ENCODE measurements around the gene MAN1C1. TPM values are rescaled to one million over a fixed set of nuclear protein-coding genes. Genes with fewer than 3 reads are reported as not detected.

MAN1C1 gene
- total and polyA plus RNA-seq, 2 donors (not counting 3 experiments of a cell fraction or from before 2014, with no cell fraction given) = 1.5 to 4.0 TPM

GRCh38 chr1:25620701-25621350 is 4.2 kb downstream of the MAN1C1 start:
- H3K4me1 ChIP-seq (ENCODE audit: control insufficient read depth, extremely low read depth, insufficient read depth, low read length) = peaks cover 7% of the 10 kb centered on the region
- H3K9me1 ChIP-seq (replicated peaks; ENCODE audit: control insufficient read depth, extremely low read depth, insufficient read depth, low read length) = no peaks in the 10 kb centered on the region
- FAIRE-seq (no peak), DNase-seq (ENCODE audit: low read depth, low spot score) (no peak)
- H3K4me2 ChIP-seq (ENCODE audit: insufficient read depth, low read length) = no peak overlapping the region
- no TSS peak for BruUV-seq (replicated peaks)
- H3K4me3 ChIP-seq (replicated peaks in 1 of 3; ENCODE audit: insufficient read depth in 1 of 3, low read depth in 1 of 3, low read length in 3 of 3) = no peak overlapping the region
- H2AFZ ChIP-seq (ENCODE audit: low read depth, low read length) = no peak overlapping the region
- H4K20me1 ChIP-seq (replicated peaks; ENCODE audit: control insufficient read depth, extremely low read depth, insufficient read depth, low read length) = no peaks in the 10 kb centered on the region
- no peak overlapping the region for H3K9ac ChIP-seq (replicated peaks; ENCODE audit: extremely low read depth, insufficient read depth, low read length)
- no peak overlapping the region for H3K27ac ChIP-seq (ENCODE audit: insufficient read depth, low read depth, low read length)
- CTCF ChIA-PET = interaction anchor here (3.2 kb wide), 1 partner anchor 12 kb away, joined by 21 read pairs; no protein-coding TSS in a partner anchor
- no peaks in the 10 kb centered on the region for H3K9me3 ChIP-seq (replicated peaks; ENCODE audit: control insufficient read depth, insufficient read depth, low read length)
- H3K36me3 ChIP-seq (ENCODE audit: control insufficient read depth in 2 of 2, extremely low read depth in 1 of 2, insufficient read depth in 2 of 2, low read length in 2 of 2) = no peaks in the 10 kb centered on the region
- intact Hi-C loops (cut with micrococcal nuclease) (no loop called here), dilution Hi-C loops (cut with MboI; ENCODE audit: extremely low pct_ligation_motif_present, low sequenced_read_pairs) (no loop called here)
- TF ChIP-seq MYC (IDR thresholded peaks at IDR 0.05; ENCODE audit: low read depth, low read length) = no peak
- TF ChIP-seq EZH2 (IDR thresholded peaks at IDR 0.05; ENCODE audit: borderline replicate concordance, low read depth, low read length, severe bottlenecking) = peak; percentile 5
- no peak for TF ChIP-seq POLR2A (IDR thresholded peaks at IDR 0.05; ENCODE audit: low read depth, low read length)
- no peak for TF ChIP-seq FOS (IDR thresholded peaks at IDR 0.05; ENCODE audit: borderline replicate concordance, insufficient read depth, low read length)
- peaks cover 37 to 43% of the 10 kb centered on the region in 2 experiments for H3K27me3 ChIP-seq (ENCODE audit: control insufficient read depth in 2 of 2, insufficient read depth in 2 of 2, low read length in 2 of 2)
- no peaks in the 10 kb centered on the region for H3K79me2 ChIP-seq (ENCODE audit: control insufficient read depth, insufficient read depth, low read length)
- POLR2A ChIA-PET = no interaction called here

- dilution Hi-C loops (cut with MboI; ENCODE audit: extremely low pct_ligation_motif_present, low sequenced_read_pairs) = no loop called here
- no TSS peak for BruUV-seq (replicated peaks)
- intact Hi-C loops (cut with micrococcal nuclease) = no loop called here
- FAIRE-seq = no peak
- no peak overlapping the region for H3K9ac ChIP-seq (replicated peaks; ENCODE audit: extremely low read depth, insufficient read depth, low read length)
- no peak overlapping the region for H3K27ac ChIP-seq (ENCODE audit: insufficient read depth, low read depth, low read length)
- no peaks in the 10 kb centered on the region for H3K9me3 ChIP-seq (replicated peaks; ENCODE audit: control insufficient read depth, insufficient read depth, low read length)
- ChIA-PET POLR2A (no interaction called here), CTCF (no interaction called here)
- peaks cover 37 to 43% of the 10 kb centered on the region in 2 experiments for H3K27me3 ChIP-seq (ENCODE audit: control insufficient read depth in 2 of 2, insufficient read depth in 2 of 2, low read length in 2 of 2)
- no peaks in the 10 kb centered on the region for H3K36me3 ChIP-seq (ENCODE audit: control insufficient read depth in 2 of 2, extremely low read depth in 1 of 2, insufficient read depth in 2 of 2, low read length in 2 of 2)
- peaks cover 6% of the 10 kb centered on the region for H3K4me1 ChIP-seq (ENCODE audit: control insufficient read depth, extremely low read depth, insufficient read depth, low read length)
- TF ChIP-seq JUN (IDR thresholded peaks at IDR 0.05; ENCODE audit: borderline replicate concordance, insufficient read depth, insufficient read length, low read depth) (no peak), CTCF (IDR thresholded peaks at IDR 0.05; ENCODE audit: extremely low read depth in 1 of 2, insufficient read depth in 1 of 2, low read depth in 1 of 2, low read length in 2 of 2) (no peak), MYC (IDR thresholded peaks at IDR 0.05; ENCODE audit: low read depth, low read length) (no peak)
- H2AFZ ChIP-seq (ENCODE audit: low read depth, low read length) = no peak overlapping the region
- H3K4me2 ChIP-seq (ENCODE audit: insufficient read depth, low read length) = no peak overlapping the region
- no peaks in the 10 kb centered on the region for H4K20me1 ChIP-seq (replicated peaks; ENCODE audit: control insufficient read depth, extremely low read depth, insufficient read depth, low read length)
- H3K79me2 ChIP-seq (ENCODE audit: control insufficient read depth, insufficient read depth, low read length) = no peaks in the 10 kb centered on the region
- DNase-seq (ENCODE audit: low read depth, low spot score) = no peak
- H3K9me1 ChIP-seq (replicated peaks; ENCODE audit: control insufficient read depth, extremely low read depth, insufficient read depth, low read length) = no peaks in the 10 kb centered on the region
- H3K4me3 ChIP-seq (replicated peaks in 1 of 3; ENCODE audit: insufficient read depth in 1 of 3, low read depth in 1 of 3, low read length in 3 of 3) = no peak overlapping the region
Measured at GRCh38 chr1:25621876-25622275, 5.3 kb downstream of the MAN1C1 start.

Measured in endothelial cell of umbilical vein (primary cell).